HG02759 (cell line): ENCODE results near the gene CDA.

Experiments
- ATAC-seq: cut with Tn5 transposase; IDR thresholded peaks from one replicate; pipeline ENCODE4 v1.9.1; 2021; ENCODE audit warnings: mild to moderate bottlenecking, moderate library complexity; ENCODE audit not compliant: unreplicated experiment

The CDA gene

DNA sequence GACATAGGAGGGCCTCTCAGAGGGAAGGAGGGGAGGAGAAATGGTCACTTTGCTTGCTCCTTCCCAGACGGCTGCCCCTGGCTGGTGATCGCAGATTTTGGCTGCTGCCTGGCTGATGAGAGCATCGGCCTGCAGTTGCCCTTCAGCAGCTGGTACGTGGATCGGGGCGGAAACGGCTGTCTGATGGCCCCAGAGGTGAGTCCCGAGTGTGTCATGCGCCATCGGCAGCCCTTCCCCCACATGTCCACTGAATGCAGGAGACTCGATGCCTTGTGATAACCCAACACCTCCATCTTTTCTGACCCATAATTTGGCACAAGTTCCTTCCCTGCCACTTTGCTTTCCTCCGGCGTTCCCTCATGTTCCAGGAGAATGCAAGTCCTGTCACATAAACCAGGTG is 59.5 kb downstream of the CDA start:
- ATAC-seq = no peak

DNA sequence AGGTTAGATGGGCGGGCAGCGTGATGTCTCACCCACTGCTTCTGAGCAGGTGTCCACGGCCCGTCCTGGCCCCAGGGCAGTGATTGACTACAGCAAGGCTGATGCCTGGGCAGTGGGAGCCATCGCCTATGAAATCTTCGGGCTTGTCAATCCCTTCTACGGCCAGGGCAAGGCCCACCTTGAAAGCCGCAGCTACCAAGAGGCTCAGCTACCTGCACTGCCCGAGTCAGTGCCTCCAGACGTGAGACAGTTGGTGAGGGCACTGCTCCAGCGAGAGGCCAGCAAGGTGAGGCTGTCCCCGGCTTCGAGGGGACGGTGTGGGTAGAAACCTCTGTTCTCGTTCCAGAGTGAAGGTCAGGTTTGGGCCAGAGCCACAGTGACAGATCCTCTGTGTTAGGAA is 60.0 kb downstream of the CDA start:
- ATAC-seq = no peak

DNA sequence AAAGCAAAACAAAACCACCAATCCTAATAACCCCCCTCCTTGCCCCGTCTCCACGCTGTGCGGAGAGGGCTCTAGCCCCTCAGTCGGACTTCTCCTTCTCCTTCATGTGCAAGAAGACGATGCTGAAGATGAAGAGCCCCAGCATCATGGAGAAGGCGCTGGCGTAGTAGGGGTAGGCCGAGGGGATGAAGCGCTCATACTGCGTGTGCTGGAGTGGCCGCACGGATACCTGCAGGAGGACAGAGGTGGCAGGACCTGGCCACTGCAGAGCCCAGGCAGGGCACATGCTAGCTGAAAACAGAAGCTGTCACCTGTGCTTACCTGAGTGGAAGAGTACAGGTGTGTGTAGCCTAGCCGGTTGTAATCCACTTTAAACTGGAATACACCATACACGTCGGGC is 63.4 kb downstream of the CDA start:
- ATAC-seq = no peak

DNA sequence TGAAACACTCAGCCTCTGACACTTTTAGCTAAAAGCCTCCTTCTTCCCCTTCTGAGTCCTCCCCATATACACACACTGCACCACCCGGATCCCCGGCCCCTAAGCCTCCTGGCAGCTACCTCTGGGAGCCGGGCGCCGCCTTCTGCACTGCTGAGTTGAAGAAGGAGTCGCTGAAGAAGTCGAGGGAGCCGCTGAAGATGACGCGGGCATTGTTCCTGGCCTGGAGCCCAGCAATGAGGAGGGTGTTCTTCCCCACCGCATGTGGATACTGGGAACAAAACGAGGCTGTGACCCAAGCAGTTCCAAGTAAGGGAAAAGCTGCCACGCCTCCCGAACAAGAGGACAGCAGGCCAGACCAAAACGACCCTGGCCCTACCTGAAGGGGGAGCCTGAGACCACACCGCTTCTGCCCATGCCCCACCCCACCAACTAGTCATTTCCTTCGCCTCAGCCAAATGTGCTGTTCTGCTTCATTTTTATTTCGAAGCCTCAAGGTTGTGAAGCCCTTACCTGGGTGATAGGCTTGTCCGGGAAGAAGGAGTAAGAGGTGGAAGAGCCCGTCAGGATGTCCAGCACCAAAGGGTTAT is 65.3 kb downstream of the CDA start:
- ATAC-seq = no peak

DNA sequence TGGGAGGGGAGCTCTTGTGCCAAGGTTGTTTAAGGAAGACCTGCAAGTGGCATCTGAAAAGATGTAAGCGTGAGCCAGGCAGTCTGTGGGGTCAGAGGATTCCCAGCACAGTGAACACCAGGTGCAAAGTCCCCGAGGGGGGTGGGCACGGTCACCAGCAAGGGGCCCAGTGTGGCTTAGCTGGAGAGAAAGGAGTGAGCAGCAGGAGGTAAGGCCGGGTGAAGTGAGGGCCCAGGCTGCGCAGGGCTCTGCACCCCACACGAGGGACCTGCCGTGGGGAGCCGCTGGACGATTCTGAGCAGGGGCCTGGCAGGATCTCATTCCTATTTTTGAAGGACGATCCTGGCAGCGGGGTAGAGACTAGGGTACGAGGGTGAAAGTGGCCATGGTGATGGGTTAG is 68.1 kb downstream of the CDA start:
- no peak for ATAC-seq

DNA sequence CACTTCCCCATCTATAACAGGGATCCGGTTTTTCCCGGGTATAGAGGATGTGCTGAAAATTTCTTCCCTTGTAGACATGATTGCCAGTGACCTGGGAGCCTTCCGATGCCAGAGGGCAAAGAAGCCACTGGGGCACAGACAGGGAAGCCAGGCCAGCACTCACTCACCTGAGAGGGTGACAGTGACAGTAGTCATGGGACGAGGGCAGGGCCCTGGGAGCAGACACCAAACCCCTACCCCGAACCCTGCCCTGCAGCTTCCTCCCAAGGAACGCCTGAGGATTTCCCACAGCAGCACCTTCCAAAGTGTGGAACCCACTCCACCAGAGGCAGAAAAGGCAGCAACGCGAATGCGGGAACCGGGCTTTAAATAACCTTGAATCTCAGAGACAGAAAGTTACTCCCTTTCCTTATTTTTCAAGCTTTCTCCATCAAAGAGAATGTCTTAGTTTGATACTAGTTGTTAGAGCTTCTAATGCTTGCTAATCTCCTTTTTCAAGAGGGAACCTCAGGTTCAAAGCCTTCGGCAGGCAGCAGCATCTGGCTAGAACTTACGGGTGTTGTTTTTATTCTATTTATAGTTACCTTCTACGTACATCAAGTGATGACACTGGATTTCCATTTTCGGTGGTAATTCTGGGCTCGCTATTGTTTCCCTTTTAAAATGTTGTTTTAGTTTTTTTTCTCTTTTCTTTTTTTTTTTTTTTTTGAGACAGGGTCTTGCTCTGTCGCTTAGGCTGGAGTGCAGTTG is 69.4 kb downstream of the CDA start:
- ATAC-seq = no peak

DNA sequence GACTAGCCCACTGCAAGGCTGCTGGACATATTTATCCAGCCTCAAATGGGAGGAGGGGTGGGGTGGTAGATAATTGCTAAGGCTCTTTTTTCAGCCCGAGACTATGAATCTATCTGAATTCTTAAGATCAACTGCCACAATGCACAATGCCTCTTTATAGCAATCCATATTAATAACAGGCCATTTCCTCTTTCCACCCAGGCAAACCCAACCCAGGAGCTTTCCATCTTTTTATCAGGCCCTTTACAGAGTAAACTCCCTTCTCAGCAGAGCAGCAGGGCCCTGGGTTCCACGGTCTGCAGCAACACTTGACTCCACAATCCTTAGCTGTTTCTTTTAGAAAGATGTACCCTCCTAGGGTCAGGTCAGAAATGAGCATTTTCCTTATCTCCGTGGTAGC is 71.5 kb downstream of the CDA start:
- no peak for ATAC-seq

DNA sequence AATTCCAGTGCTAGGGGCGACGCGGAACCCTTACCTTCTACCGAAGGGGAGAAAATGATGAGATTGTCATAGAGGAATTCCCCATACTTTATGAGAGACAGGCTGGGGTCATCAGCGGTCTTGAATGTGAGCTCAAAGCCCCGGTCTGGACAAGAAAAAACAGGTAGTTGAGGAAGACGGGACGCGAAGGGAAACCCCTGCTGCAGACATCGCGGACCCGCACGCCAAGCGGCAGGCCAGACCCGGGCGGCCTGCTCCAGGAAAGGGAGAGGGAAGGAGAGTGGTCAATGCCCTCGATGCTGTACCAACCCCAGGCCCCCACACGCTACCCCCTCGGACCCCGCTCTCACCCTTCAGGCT is 71.9 kb downstream of the CDA start:
- ATAC-seq = no peak

DNA sequence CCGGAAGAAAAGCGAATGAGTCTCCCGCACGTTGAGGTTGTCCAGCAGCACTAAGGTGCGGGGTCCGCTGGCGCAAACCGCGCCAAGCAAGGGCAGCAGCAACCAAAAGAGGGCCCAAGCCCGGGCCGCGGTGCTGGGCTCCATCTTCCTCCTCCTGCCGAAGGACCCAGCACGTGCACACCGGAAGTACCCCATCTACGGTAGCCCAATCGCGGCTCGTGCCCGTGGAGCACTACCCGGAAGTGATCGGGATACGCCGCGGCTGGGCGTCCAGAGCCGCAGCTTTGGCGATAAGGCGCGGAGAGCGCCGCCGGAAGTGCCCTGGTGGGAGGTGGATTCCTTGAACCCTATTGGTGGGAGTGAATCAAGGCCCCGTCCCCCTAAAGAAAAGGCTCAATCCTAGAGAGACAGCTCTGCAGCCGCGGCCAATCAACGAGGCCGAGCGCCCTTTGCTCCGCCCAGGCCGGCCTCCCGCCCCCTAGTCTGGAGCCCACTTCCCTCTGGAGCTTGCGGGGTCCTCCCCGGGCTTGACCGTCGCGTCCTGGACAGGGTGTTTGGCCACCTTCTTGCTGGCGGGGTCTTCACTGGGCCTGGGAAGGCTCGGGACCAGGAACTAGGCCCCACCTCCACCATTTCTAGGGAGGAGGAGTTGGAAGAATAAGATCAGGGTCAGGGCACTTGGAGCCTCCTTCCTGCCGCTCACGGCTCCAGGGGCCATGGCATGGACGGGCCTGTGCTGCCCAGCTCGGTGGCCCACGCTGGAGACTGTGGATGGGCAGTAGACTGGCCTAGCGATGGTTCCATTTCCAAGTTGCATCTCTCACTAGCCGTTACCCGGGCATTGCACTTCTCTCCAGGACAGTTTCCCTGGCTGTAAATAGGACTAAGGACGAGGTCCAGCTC is 72.6 kb downstream of the CDA start, which contains the start of gene DDOST:
TSS of gene DDOST (minus strand) at position 163 of the 903 bp plus-strand sequence. CDS start at position 144, 19 bp downstream.
- ATAC-seq = peak; percentile 94

DNA sequence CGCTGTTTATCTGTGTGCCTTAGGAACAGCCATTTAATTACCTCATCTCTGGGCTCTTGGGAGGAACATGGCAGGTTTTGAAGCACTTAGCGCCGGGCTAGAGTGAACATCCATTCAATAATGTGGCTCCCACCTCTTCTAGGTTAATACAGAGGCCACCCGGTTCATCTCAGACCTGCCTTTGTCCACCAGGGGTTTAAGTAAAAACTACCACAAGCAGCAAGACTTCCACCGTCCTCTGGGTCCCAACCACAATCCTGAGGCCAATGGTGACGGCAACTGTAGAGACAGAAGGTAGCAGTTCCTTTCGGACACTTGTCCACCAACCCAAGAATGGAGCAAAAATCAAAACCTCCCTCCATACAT is 73.2 kb downstream of the CDA start:
- ATAC-seq = no peak

DNA sequence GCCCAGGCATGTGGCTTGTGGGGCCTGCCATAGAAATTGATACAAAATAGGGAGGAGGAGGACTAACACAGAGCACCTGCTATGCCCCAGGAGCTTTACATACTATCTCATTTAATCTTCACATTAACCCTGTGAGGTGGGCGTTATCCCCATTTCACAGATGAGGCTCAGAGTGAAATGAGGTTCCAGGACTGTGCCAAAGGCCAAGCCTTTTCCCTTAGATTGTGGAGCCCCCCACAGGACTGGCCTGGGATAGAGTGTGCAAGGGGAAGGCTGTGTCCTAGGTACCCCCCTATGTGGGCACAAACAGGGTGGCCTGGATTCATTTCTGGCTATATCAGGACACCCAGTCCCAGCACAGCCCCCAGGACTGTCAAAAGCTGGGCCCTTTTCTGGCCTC is 74.5 kb downstream of the CDA start:
- no peak for ATAC-seq

DNA sequence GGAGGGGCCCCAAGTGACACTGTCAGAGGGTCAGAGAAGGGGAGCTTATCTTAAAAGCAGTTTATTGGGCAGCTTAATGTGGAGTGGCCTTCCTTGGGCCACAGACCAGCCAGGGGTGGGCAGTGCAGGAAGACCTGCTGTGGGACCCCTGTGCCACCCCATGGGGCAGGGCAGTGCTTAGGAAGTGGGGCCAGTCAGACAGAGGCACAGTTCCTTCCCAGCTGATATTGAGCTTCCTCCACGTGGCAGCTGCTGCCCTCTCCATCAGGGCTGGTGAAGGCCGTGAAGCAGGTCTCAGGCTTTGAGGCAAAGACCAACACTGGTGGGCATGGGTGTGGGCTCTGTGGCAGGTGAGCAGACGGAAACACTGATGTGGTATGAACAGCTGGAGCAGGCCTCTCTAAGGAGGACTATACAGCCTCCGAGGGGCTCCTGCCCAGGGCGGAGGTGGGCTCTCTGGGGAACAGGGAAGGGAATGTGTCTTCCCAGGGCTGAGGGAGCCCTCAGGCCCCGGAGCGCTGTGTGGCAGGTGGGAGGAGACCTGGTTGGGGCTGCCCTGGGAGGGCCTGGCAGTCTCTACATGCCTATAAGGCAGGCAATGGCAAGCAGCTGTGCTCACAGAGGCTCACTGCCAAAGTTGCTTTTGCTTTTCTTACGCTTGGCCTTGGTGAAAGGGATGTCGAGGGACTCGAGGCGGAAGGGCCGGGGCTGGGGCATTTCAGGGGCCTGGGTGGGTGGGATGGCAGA is 75.2 kb downstream of the CDA start:
- ATAC-seq = no peak

DNA sequence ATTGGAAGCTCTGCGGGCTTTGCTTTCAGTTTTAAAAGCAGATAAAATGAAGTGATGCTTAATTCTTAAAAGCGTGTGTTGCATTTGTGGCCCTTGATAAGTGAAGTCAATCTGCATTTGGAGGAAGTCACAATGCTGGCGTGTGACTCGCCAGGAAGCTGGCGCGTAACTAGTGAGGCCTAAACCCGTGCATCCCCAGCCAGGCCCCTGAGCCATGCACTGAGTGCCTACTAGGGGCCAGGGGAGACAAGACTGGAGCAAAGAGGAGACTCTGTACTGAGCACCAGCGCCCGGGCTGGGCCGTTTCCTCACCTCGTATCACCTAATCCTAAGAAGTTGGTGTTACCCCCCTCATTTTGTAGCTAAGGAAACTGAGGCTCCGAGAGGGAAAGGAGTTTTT is 76.8 kb downstream of the CDA start:
- ATAC-seq = no peak

DNA sequence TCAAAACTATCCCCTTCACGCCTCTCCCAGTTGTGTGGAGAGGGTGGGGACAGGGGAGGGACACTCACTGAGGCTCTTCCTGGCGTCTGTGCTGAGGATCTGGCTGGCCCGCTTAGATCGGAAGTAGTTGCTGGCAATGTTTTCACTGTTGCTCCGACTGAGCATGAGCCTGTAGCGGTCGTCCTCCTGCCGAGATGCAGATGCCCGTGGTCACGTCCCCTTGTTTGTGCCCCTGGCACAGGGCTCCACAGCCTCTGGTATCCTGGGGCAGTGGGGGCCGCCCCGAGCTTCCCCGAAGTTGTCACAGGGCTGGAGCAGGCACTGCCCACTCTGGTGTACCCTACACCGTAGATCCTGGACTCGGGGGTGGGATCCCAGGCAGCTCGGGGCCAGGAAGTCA is 77.2 kb downstream of the CDA start:
- ATAC-seq = no peak

DNA sequence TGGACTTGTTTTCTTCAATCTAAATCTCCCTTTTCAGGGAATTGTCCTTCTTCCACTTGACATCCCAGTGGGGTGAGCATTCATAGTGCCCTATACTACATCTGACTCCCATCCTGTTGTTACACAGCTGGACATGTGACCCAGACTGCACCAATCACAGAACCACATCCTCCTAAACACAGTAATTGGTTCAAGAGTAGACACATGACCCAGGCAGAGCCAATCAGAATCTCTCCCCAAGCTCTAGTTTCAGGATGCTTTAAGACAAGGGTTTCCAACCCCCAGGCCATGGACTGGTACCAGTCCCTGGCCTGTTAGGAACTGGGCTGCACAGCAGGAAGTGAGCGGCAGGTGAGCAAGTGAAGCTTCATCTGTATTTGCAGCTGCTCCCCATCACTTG is 77.9 kb downstream of the CDA start:
- ATAC-seq = no peak
